Endothelial cell of umbilical vein (primary cell): ENCODE measurements around the gene TRMT2A. TPM values are rescaled to one million over a fixed set of nuclear protein-coding genes. Genes with fewer than 3 reads are reported as not detected.

ENCODE experiments used
- BruUV-seq: library from RNA; stranded (reverse); fragments of 400-500 nt; replicated peaks from 2 replicates; lab custom pipeline; 2021; lab: Mats Ljungman, UMichigan
- CTCF ChIA-PET: fragments of 300-600, 350-600 bp; sonication (Branson Sonifier 250); formaldehyde crosslinking; loops from one replicate; lab custom pipeline; 2021; ENCODE audit warnings: antibody characterized with exemption, inconsistent platforms; lab: Charles Lee
- POLR2A ChIA-PET: fragments of 300-600, 350-600 bp; sonication (Branson Sonifier 250); formaldehyde crosslinking; loops from one replicate; lab custom pipeline; 2021; ENCODE audit warnings: antibody characterized with exemption, inconsistent platforms; lab: Charles Lee
- DNase-seq: peaks from one replicate; pipeline ENCODE4 v3.0.0-alpha.2; 2011; ENCODE audit warnings: low read depth, low spot score
- FAIRE-seq: peaks from 2 replicates; lab custom pipeline; 2011; peaks lifted over from hg19 to GRCh38; lab: Jason Lieb, UNC
- H2AFZ ChIP-seq: 2 replicates; pipeline ENCODE4 v1.6.0; 2012; ENCODE audit warnings: low read depth, low read length, control low read depth, inconsistent platforms
- H3K27ac ChIP-seq: 2 replicates; pipeline ENCODE4 v1.5.1; 2011; ENCODE audit warnings: low read depth, mild to moderate bottlenecking, control low read depth, low read length, moderate library complexity; ENCODE audit not compliant: insufficient read depth
- H3K27me3 ChIP-seq, 2 experiments: 2 replicates each; pipeline versions ENCODE4 v1.6.0 to v1.6.1; 2011; ENCODE audit warnings: low read length in 2 of 2, mixed read lengths in 1 of 2; ENCODE audit not compliant: control insufficient read depth in 2 of 2, insufficient read depth in 2 of 2
- H3K36me3 ChIP-seq, 2 experiments: 2 replicates in 1 of 2; 3 replicates in 1 of 2; pipeline ENCODE4 v1.5.1; 2011; ENCODE audit warnings: low read length in 2 of 2, mild to moderate bottlenecking in 1 of 2, moderate library complexity in 1 of 2; ENCODE audit not compliant: control insufficient read depth in 2 of 2, insufficient read depth in 2 of 2; ENCODE audit errors: extremely low read depth in 1 of 2
- H3K4me1 ChIP-seq: 3 replicates; pipeline ENCODE4 v1.5.1; 2011; ENCODE audit warnings: mild to moderate bottlenecking, low read length; ENCODE audit not compliant: control insufficient read depth, insufficient read depth; ENCODE audit errors: extremely low read depth
- H3K4me2 ChIP-seq: 2 replicates; pipeline ENCODE4 v1.6.1; 2011; ENCODE audit warnings: low read length, control low read depth, mixed read lengths; ENCODE audit not compliant: insufficient read depth
- H3K4me3 ChIP-seq, 3 experiments: fragments of 200-600 bp in 1 of 3; sonication (generic), shearing (Covaris generic) in 1 of 3; replicated peaks in 1 of 3; 2 replicates each; pipeline ENCODE4 v1.5.1; 2011 to 2016; ENCODE audit warnings: control low read depth in 3 of 3, low read length in 3 of 3, mild to moderate bottlenecking in 2 of 3, inconsistent platforms in 1 of 3, low read depth in 1 of 3, moderate library complexity in 1 of 3; ENCODE audit not compliant: insufficient read depth in 1 of 3
- H3K79me2 ChIP-seq: 2 replicates; pipeline ENCODE4 v1.6.0; 2012; ENCODE audit warnings: low read length, inconsistent platforms; ENCODE audit not compliant: control insufficient read depth, insufficient read depth
- H3K9ac ChIP-seq: replicated peaks from 2 replicates; pipeline ENCODE3; 2011; ENCODE audit warnings: low read length, control low read depth; ENCODE audit not compliant: insufficient read depth; ENCODE audit errors: extremely low read depth
- H3K9me1 ChIP-seq: replicated peaks from 3 replicates; pipeline ENCODE4 v1.6.0; 2011; ENCODE audit warnings: mild to moderate bottlenecking, low read length; ENCODE audit not compliant: control insufficient read depth, insufficient read depth; ENCODE audit errors: extremely low read depth
- H3K9me3 ChIP-seq: replicated peaks from 2 replicates; pipeline ENCODE4 v1.5.1; 2012; ENCODE audit warnings: low read length, inconsistent platforms; ENCODE audit not compliant: control insufficient read depth, insufficient read depth
- H4K20me1 ChIP-seq: replicated peaks from 2 replicates; pipeline ENCODE3; 2011; ENCODE audit warnings: mild to moderate bottlenecking, low read length; ENCODE audit not compliant: control insufficient read depth, insufficient read depth; ENCODE audit errors: extremely low read depth
- CTCF ChIP-seq, 2 donors: IDR thresholded peaks; 1 replicate in 1 of 2; 2 replicates in 1 of 2; pipeline ENCODE4 v1.5.1; 2011; ENCODE audit warnings: low read length in 2 of 2, mild to moderate bottlenecking in 2 of 2, moderate library complexity in 2 of 2, control low read depth in 1 of 2, inconsistent platforms in 1 of 2, low read depth in 1 of 2; ENCODE audit not compliant: insufficient read depth in 1 of 2; ENCODE audit errors: extremely low read depth in 1 of 2
- EZH2 ChIP-seq: IDR thresholded peaks from 2 replicates; pipeline ENCODE4 v1.6.1; 2012; ENCODE audit warnings: borderline replicate concordance, low read depth, mild to moderate bottlenecking, moderate library complexity, low read length, inconsistent platforms; ENCODE audit not compliant: severe bottlenecking
- FOS ChIP-seq: IDR thresholded peaks from 2 replicates; pipeline ENCODE4 v1.6.1; 2011; ENCODE audit warnings: mild to moderate bottlenecking, low read length, moderate library complexity, borderline replicate concordance; ENCODE audit not compliant: insufficient read depth
- GATA2 ChIP-seq: IDR thresholded peaks from 2 replicates; pipeline ENCODE4 v1.7.0; 2011; ENCODE audit warnings: low read depth, mild to moderate bottlenecking, moderate library complexity, mixed read lengths, low read length; ENCODE audit not compliant: insufficient read length, insufficient read depth
- JUN ChIP-seq: IDR thresholded peaks from 2 replicates; pipeline ENCODE4 v1.6.1; 2011; ENCODE audit warnings: borderline replicate concordance, low read depth; ENCODE audit not compliant: insufficient read length, insufficient read depth
- MAX ChIP-seq: IDR thresholded peaks from 2 replicates; pipeline ENCODE4 v1.6.1; 2011; ENCODE audit not compliant: insufficient read depth, insufficient read length
- MYC ChIP-seq: IDR thresholded peaks from one replicate; pipeline ENCODE4 v1.6.1; 2011; ENCODE audit warnings: mild to moderate bottlenecking, low read depth, low read length
- POLR2A ChIP-seq: IDR thresholded peaks from 2 replicates; pipeline ENCODE4 v1.6.1; 2012; ENCODE audit warnings: low read depth, mild to moderate bottlenecking, control low read depth, low read length
- POLR2AphosphoS5 ChIP-seq: IDR thresholded peaks from 2 replicates; pipeline ENCODE4 v1.6.1; 2012; ENCODE audit warnings: low read depth, mild to moderate bottlenecking, control low read depth, low read length, moderate library complexity; ENCODE audit not compliant: insufficient read depth
- dilution Hi-C: fragments of 300-500 bp; cut with MboI; formaldehyde crosslinking; loops from one replicate; pipeline ENCODE4 v1.15.0; 2019; ENCODE audit warnings: low sequenced_read_pairs; ENCODE audit not compliant: extremely low pct_ligation_motif_present
- intact Hi-C: fragments of 100-400 bp; cut with micrococcal nuclease; formaldehyde crosslinking; loops from one replicate; pipeline ENCODE4 v1.10.0; 2022
- polyA plus RNA-seq, 4 experiments: library from polyadenylated mRNA; depleted of rRNA in 3 of 4; stranded (reverse) in 3 of 4; unstranded in 1 of 4; fragments of >200 nt; gene quantifications; 2 replicates each; pipeline versions ENCODE4 v1.2.1 to v1.2.3, GENCODE V29; 2011 to 2012; ENCODE audit warnings: missing spikeins in 1 of 4
- total RNA-seq: library from RNA; stranded (reverse); gene quantifications from 2 replicates; pipeline ENCODE4 v1.2.3, GENCODE V29; 2021

The TRMT2A gene
- total and polyA plus RNA-seq, 2 donors (not counting 3 experiments of a cell fraction or from before 2014, with no cell fraction given) = 51.2 to 61.9 TPM

DNA sequence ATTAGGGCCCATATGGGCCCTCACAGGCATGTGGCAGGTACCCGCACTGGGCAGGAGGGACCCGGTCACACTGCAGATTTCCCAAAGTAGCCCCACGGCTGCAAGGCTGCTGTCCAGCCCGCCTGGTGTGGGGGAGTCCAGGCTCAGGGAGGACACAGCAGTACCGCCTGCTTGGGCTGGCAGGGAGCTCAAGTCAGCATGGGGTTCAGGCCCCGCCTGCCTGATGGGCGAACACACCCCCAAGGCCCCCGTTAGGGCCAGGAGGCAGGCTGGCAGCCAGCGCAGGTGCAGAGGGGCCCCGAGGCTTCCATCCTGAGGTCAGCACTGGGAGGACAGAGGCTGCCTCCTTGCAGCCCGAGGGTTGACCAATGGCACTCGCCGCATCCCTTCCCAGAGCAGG is 20.1 kb upstream of the TRMT2A start:
- intact Hi-C loops (no loop called here), dilution Hi-C loops (no loop called here)
- Histone ChIP-seq H3K36me3 (peaks cover 3 to 12% of the 10 kb centered on the region in 2 experiments), H3K9ac (no peak overlapping the region), H3K9me1 (no peaks in the 10 kb centered on the region), H3K4me3 (no peak overlapping the region), H3K79me2 (peaks cover 62% of the 10 kb centered on the region), H3K27ac (no peak overlapping the region), H3K4me1 (peaks cover 6% of the 10 kb centered on the region), H4K20me1 (no peaks in the 10 kb centered on the region), H3K27me3 (no peaks in the 10 kb centered on the region), H3K9me3 (no peaks in the 10 kb centered on the region), H2AFZ (no peak overlapping the region), H3K4me2 (no peak overlapping the region)
- TF ChIP-seq EZH2 (no peak), POLR2A (no peak), FOS (no peak), CTCF (IDR thresholded peaks at IDR 0.05; ENCODE audit: extremely low read depth in 1 of 2, insufficient read depth in 1 of 2, low read depth in 1 of 2, low read length in 2 of 2) (no peak), POLR2AphosphoS5 (no peak)
- DNase-seq = no peak
- BruUV-seq = no TSS peak
- no peak for FAIRE-seq
- ChIA-PET POLR2A (no interaction called here), CTCF (no interaction called here)

DNA sequence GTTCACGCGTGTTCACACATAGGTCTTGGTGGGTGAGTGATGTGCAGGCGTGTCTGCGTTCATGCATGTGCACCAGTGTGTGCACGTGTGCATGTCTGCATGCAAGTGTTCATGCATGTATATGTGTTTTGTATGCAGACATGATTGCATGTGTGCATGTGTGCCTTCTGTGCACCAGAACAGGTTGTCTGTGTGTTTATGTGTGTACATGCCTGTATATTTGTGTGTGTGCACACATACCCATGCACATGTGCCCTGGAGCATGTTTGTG is 19.5 kb upstream of the TRMT2A start:
- Histone ChIP-seq H2AFZ (no peak overlapping the region), H3K79me2 (peaks cover 65% of the 10 kb centered on the region), H3K9me3 (no peaks in the 10 kb centered on the region), H3K27me3 (no peaks in the 10 kb centered on the region), H3K36me3 (peaks cover 3 to 9% of the 10 kb centered on the region in 2 experiments), H3K9me1 (no peaks in the 10 kb centered on the region), H3K27ac (no peak overlapping the region), H3K4me3 (no peak overlapping the region), H3K4me1 (peaks cover 6% of the 10 kb centered on the region), H4K20me1 (no peaks in the 10 kb centered on the region), H3K4me2 (no peak overlapping the region), H3K9ac (no peak overlapping the region)
- no TSS peak for BruUV-seq
- FAIRE-seq = no peak
- intact Hi-C loops = no loop called here
- TF ChIP-seq JUN (no peak), GATA2 (no peak), EZH2 (no peak), MAX (no peak), CTCF (IDR thresholded peaks at IDR 0.05; ENCODE audit: extremely low read depth in 1 of 2, insufficient read depth in 1 of 2, low read depth in 1 of 2, low read length in 2 of 2) (no peak), POLR2AphosphoS5 (no peak), MYC (no peak), POLR2A (no peak), FOS (no peak)
- ChIA-PET POLR2A (no interaction called here), CTCF (no interaction called here)
- no peak for DNase-seq
- dilution Hi-C loops = no loop called here
